Measurements from ENCODE around the gene LMNTD1. TPM values are rescaled to one million over a fixed set of nuclear protein-coding genes. Genes with fewer than 3 reads are reported as not detected.
"Not testable (repeated sequence)": the region's sequence is repeated elsewhere in the genome, so short reads cannot be mapped to it uniquely, and the experiment has no call there.

The LMNTD1 gene
- total RNA-seq, 1 experiment from 2014 or later, result not detected

DNA sequence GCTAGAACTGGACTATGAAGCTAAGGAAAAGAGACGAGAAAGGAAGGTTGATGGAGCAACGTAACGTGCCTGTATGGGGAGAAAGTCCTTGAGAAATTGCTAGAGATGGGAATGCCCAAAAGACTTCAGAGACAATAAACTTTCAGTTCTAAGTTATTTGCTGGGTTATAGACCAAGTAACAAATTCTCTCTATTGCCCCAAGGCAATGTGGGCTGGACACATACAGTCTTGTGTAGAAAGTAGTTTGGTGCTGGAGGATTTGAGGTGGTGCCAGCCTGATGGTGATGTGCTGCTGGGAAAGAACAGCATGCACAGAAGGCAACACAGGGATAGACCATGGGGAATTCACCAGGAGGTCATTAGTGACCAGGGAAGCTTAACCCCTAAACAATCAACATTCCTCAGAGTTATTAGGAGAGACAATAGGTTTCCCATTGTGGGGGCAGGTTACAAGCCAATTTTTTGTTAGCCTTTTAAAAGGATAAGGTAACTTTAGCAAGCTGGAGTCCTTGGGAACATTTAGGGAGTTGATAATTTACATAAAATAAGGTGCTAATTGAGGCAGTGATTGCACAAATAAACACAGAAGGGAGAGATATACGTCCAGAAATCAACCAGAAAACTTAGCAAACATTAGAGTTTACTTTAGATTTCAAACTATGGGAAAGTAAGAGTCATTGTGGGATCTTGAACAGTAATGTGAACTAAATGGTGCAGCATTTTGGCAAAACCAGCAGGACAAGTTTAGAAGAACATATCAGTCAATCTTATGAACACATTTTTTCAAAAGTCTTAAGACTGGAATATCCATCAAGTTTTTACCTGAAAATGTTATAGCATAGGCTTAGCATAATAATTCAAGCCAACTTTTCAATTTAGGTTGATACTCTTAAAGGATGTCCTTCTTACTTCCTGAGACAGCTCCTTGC is 61.4 kb downstream of the LMNTD1 start:
- no TSS peak for BruUV-seq (replicated peaks)
- H3K36me3 Mint-ChIP-seq (ENCODE audit: insufficient read depth, unreplicated experiment), result no peaks in the 10 kb centered on the region
- CTCF ChIA-PET, result no interaction called here
- H3K4me3 Mint-ChIP-seq (ENCODE audit: low read depth, unreplicated experiment), result no peak overlapping the region
- H3K4me1 Mint-ChIP-seq (ENCODE audit: low read depth, unreplicated experiment), result no peaks in the 10 kb centered on the region
- TF ChIP-seq, protein P1, sequence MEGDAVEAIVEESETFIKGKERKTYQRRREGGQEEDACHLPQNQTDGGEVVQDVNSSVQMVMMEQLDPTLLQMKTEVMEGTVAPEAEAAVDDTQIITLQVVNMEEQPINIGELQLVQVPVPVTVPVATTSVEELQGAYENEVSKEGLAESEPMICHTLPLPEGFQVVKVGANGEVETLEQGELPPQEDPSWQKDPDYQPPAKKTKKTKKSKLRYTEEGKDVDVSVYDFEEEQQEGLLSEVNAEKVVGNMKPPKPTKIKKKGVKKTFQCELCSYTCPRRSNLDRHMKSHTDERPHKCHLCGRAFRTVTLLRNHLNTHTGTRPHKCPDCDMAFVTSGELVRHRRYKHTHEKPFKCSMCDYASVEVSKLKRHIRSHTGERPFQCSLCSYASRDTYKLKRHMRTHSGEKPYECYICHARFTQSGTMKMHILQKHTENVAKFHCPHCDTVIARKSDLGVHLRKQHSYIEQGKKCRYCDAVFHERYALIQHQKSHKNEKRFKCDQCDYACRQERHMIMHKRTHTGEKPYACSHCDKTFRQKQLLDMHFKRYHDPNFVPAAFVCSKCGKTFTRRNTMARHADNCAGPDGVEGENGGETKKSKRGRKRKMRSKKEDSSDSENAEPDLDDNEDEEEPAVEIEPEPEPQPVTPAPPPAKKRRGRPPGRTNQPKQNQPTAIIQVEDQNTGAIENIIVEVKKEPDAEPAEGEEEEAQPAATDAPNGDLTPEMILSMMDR (IDR thresholded peaks at IDR 0.05; ENCODE audit: unreplicated experiment), result no peak
- no peaks in the 10 kb centered on the region for H3K9me3 Mint-ChIP-seq (ENCODE audit: low read depth, unreplicated experiment)
- no peak for DNase-seq
- H3K27ac Mint-ChIP-seq (ENCODE audit: unreplicated experiment), result no peak overlapping the region
- H3K27me3 Mint-ChIP-seq (ENCODE audit: unreplicated experiment), result no peaks in the 10 kb centered on the region
- intact Hi-C loops (cut with micrococcal nuclease; ENCODE audit: unreplicated experiment), result no loop called here

DNA sequence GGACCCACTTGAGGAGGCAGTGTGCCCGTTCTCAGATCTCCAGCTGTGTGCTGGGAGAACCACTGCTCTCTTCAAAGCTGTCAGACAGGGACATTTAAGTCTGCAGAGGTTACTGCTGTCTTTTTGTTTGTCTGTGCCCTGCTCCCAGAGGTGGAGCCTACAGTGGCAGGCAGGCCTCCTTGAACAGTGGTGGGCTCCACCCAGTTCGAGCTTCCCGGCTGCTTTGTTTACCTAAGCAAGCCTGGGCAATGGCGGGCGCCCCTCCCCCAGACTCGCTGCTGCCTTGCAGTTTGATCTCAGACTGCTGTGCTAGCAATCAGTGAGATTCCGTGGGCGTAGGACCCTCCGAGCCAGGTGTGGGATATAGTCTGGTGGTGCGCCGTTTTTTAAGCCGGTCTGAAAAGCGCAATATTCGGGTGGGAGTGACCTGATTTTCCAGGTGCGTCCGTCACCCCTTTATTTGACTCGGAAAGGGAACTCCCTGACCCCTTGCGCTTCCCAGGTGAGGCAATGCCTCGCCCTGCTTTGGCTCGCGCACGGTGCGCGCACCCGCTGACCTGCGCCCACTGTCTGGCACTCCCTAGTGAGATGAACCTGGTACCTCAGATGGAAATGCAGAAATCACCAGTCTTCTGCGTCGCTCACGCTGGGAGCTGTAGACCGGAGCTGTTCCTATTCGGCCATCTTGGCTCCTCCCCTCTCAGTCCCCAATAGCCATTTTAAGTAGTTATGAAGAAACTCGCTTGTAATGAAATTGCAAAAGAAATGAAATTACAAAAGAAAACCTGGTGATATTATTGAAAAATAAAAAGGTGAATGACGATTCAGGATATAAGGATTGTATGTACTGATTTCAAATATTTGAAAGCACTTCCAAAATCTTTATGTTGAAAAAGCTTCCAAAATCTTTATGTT is 63.9 kb downstream of the LMNTD1 start:
- H3K4me3 Mint-ChIP-seq (ENCODE audit: low read depth, unreplicated experiment); H3K9me3 Mint-ChIP-seq (ENCODE audit: low read depth, unreplicated experiment); H3K27me3 Mint-ChIP-seq (ENCODE audit: unreplicated experiment); H3K36me3 Mint-ChIP-seq (ENCODE audit: insufficient read depth, unreplicated experiment); DNase-seq; BruUV-seq (replicated peaks); CTCF ChIA-PET; intact Hi-C loops (cut with micrococcal nuclease; ENCODE audit: unreplicated experiment); H3K4me1 Mint-ChIP-seq (ENCODE audit: low read depth, unreplicated experiment); H3K27ac Mint-ChIP-seq (ENCODE audit: unreplicated experiment): not testable (repeated sequence)

DNA sequence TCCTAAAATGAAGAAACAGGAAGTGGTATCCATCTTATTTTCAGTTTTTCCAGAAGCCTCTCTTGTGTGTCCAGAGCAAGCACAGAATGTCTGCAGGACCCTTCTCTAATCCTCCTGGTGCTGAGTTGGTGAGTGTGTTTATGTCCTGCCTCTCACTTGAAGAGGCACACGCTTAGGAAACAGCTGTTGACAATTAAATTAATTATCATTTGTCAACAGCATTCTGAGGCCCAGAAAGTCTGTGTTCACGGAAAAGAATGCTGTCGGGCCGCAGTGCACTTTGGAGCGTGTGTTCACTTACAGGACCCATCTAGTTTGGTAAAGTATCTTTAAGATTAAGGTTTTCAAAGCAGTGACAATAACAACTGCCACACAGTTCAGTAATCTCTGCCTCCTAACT is 70.5 kb downstream of the LMNTD1 start:
- no TSS peak for BruUV-seq (replicated peaks)
- TF ChIP-seq, protein P1 (IDR thresholded peaks at IDR 0.05; ENCODE audit: unreplicated experiment), result no peak
- H3K27ac Mint-ChIP-seq (ENCODE audit: unreplicated experiment), result no peak overlapping the region
- H3K4me3 Mint-ChIP-seq (ENCODE audit: low read depth, unreplicated experiment), result no peak overlapping the region
- H3K9me3 Mint-ChIP-seq (ENCODE audit: low read depth, unreplicated experiment), result no peaks in the 10 kb centered on the region
- H3K4me1 Mint-ChIP-seq (ENCODE audit: low read depth, unreplicated experiment), result no peaks in the 10 kb centered on the region
- intact Hi-C loops (cut with micrococcal nuclease; ENCODE audit: unreplicated experiment), result no loop called here
- H3K36me3 Mint-ChIP-seq (ENCODE audit: insufficient read depth, unreplicated experiment), result no peaks in the 10 kb centered on the region
- no peak for DNase-seq
- H3K27me3 Mint-ChIP-seq (ENCODE audit: unreplicated experiment), result no peaks in the 10 kb centered on the region
- CTCF ChIA-PET, result no interaction called here

DNA sequence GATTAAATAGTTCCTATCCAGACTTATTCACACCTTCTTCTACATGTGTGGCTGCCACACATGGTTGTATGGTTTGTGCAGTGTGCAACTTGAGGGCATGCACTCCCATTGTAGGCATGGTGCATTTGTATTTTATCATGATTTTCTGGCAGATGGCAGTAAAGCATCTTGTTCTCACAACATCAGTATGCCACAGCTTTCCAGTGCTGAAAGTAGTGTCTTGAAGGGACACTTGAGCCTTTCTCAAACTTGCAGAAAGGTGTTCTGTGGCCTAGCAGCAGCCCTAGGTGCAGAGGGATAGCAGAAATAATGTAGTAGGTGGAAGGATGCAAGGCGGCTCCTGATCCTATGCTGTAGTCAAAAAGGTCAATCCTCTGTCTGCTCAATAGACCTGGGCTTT is 72.9 kb downstream of the LMNTD1 start:
- TF ChIP-seq, protein P1 (IDR thresholded peaks at IDR 0.05; ENCODE audit: unreplicated experiment), result no peak
- no peaks in the 10 kb centered on the region for H3K9me3 Mint-ChIP-seq (ENCODE audit: low read depth, unreplicated experiment)
- no peaks in the 10 kb centered on the region for H3K4me1 Mint-ChIP-seq (ENCODE audit: low read depth, unreplicated experiment)
- no peak overlapping the region for H3K4me3 Mint-ChIP-seq (ENCODE audit: low read depth, unreplicated experiment)
- no TSS peak for BruUV-seq (replicated peaks)
- no peak for DNase-seq
- no peaks in the 10 kb centered on the region for H3K36me3 Mint-ChIP-seq (ENCODE audit: insufficient read depth, unreplicated experiment)
- intact Hi-C loops (cut with micrococcal nuclease; ENCODE audit: unreplicated experiment), result no loop called here
- H3K27me3 Mint-ChIP-seq (ENCODE audit: unreplicated experiment), result no peaks in the 10 kb centered on the region
- no peak overlapping the region for H3K27ac Mint-ChIP-seq (ENCODE audit: unreplicated experiment)
- CTCF ChIA-PET, result no interaction called here
